Anterior cingulate cortex (tissue), 58 donors: ENCODE measurements around the gene SMYD3.
"Not testable (repeated sequence)": the region's sequence is repeated elsewhere in the genome, so short reads cannot be mapped to it uniquely, and the experiment has no call there.

Experiments
- DNase-seq, 58 donors: peaks; one replicate each; lab custom pipeline; 2025; lab: John Stamatoyannopoulos, UW

The SMYD3 gene

GRCh38 chr1:245802941-245803665 is 704.0 kb downstream of the SMYD3 start:
- DNase-seq: no peak

GRCh38 chr1:245800901-245801605 is 706.0 kb downstream of the SMYD3 start:
- DNase-seq: no peak

- DNase-seq: no peak
Measured at GRCh38 chr1:245798349-245798711, 708.7 kb downstream of the SMYD3 start.

GRCh38 chr1:245797592-245798348 is 709.3 kb downstream of the SMYD3 start:
- no peak for DNase-seq

GRCh38 chr1:245791410-245792312 is 715.4 kb downstream of the SMYD3 start:
- DNase-seq: no peak

- DNase-seq: no peak
Measured at GRCh38 chr1:245790441-245790840, 716.6 kb downstream of the SMYD3 start.

GRCh38 chr1:245788886-245789285 is 718.2 kb downstream of the SMYD3 start:
- DNase-seq: no peak

- DNase-seq: no peak
Measured at GRCh38 chr1:245788269-245788668, 718.8 kb downstream of the SMYD3 start.

- no peak for DNase-seq
Measured at GRCh38 chr1:245786948-245787347, 720.1 kb downstream of the SMYD3 start.

GRCh38 chr1:245779797-245780755 is 727.0 kb downstream of the SMYD3 start:
- DNase-seq: no peak

- no peak for DNase-seq
Measured at GRCh38 chr1:245777752-245778151, 729.3 kb downstream of the SMYD3 start.

- DNase-seq: no peak
Measured at GRCh38 chr1:245776694-245777332, 730.3 kb downstream of the SMYD3 start.

GRCh38 chr1:245776139-245776538 is 730.9 kb downstream of the SMYD3 start:
- no peak for DNase-seq

- DNase-seq: not testable (repeated sequence)
Measured at GRCh38 chr1:245774931-245775330, 732.1 kb downstream of the SMYD3 start.

GRCh38 chr1:245774196-245774595 is 732.9 kb downstream of the SMYD3 start:
- DNase-seq: no peak

- DNase-seq: no peak
Measured at GRCh38 chr1:245773344-245773743, 733.7 kb downstream of the SMYD3 start.

- DNase-seq: no peak
Measured at GRCh38 chr1:245772739-245773138, 734.3 kb downstream of the SMYD3 start.

- no peak for DNase-seq
Measured at GRCh38 chr1:245772325-245772724, 734.8 kb downstream of the SMYD3 start.
